ENCODE data around the gene BCKDHA.

BCKDHA gene

DNA sequence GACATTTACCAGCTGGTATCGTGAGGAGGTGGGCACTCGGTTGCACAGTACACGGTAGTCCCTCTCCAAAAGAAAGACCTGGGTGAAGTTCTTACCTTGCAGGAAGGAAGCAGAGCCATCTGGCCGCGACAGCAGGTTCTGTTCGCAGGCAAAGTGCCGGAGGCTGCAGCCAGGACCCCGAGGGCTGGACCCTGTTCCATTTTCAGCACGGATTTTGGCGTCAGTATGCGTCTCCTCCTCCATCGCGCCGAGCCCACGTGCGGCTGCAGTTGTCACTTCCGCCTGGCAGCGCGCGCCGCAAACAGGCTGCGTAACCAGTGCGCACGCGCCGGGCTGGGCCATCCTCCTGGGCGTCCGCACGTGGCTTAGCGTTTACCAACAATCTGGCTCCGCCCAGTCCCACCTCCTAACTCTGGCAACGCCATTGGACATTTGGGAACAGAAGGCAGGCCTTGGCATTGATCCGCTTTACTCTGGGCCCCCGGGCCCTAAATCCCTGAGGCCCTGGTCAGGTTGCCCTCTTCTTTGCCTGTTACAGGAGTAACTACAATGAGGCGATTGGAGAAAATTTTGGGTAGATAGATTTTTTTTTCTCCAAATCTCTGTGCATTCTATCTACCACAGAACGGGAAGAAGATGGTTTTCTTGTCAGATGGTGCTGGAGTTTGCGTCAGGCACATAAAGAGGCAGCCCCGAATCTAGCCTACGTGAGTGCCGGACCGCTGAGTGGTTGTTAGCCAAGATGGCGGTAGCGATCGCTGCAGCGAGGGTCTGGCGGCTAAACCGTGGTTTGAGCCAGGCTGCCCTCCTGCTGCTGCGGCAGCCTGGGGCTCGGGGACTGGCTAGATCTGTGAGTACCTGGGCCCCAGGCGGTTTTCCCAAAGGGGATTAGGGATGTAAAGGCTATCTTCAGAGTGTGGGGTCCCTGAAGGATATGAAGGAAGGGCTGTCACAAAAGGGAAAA, at the start of gene BCKDHA, which contains the start of gene EXOSC5:
Gene BCKDHA, plus strand, starts transcription at position 733 of the 964 bp plus-strand sequence. Its CDS starts 10 bp downstream, at position 743.
Gene EXOSC5, minus strand, starts transcription at position 274 of the 964 bp plus-strand sequence. Its CDS starts 31 bp downstream, at position 243.
- TF ChIP-seq, protein P1, sequence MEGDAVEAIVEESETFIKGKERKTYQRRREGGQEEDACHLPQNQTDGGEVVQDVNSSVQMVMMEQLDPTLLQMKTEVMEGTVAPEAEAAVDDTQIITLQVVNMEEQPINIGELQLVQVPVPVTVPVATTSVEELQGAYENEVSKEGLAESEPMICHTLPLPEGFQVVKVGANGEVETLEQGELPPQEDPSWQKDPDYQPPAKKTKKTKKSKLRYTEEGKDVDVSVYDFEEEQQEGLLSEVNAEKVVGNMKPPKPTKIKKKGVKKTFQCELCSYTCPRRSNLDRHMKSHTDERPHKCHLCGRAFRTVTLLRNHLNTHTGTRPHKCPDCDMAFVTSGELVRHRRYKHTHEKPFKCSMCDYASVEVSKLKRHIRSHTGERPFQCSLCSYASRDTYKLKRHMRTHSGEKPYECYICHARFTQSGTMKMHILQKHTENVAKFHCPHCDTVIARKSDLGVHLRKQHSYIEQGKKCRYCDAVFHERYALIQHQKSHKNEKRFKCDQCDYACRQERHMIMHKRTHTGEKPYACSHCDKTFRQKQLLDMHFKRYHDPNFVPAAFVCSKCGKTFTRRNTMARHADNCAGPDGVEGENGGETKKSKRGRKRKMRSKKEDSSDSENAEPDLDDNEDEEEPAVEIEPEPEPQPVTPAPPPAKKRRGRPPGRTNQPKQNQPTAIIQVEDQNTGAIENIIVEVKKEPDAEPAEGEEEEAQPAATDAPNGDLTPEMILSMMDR (IDR thresholded peaks at IDR 0.05; ENCODE audit: low read depth, low read length), result no peak
- DNase-seq (ENCODE audit: low read depth in 2 of 2), result peak; percentile 100
- peak within 1 kb of the TSS; percentile 88 to 92 for H3K4me3 ChIP-seq (replicated peaks in 1 of 2; ENCODE audit: low read depth in 2 of 2, low read length in 2 of 2)

DNA sequence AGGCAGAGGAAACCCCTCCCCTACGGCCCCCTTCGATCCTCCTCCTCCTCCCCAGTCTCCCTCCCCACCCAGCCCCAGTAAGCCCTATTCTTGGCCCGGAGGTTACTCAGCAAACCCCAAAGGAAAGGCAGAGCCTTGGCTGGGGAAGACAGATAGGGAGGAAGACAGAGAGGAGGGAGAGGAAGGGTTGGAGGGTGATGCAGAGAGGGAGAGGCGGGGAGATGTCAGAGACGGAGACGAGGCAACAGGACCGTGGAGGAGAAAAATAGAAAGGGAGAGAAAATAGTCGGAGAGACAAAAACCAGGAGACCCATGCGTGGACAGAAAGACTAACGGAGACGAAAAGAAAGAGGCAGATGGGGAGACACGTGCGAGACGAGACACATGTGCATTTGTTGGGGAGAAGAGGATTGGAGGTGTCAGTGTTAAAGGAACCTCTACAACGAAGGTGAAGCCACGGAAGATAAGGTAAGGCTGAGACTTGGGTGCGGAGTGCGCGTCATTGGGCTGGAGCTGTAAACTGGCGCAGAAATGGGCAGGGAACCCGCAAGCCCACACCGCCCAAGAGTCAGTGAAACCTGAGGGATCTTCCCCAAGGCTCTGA, 46.8 kb upstream of the BCKDHA start:
- peak; percentile 29 to 42 for DNase-seq (ENCODE audit: low read depth in 2 of 2)
- TF ChIP-seq, protein P1 (IDR thresholded peaks at IDR 0.05; ENCODE audit: low read depth, low read length), result no peak
- peak overlapping the region; percentile 86 to 93 for H3K4me3 ChIP-seq (replicated peaks in 1 of 2; ENCODE audit: low read depth in 2 of 2, low read length in 2 of 2)

DNA sequence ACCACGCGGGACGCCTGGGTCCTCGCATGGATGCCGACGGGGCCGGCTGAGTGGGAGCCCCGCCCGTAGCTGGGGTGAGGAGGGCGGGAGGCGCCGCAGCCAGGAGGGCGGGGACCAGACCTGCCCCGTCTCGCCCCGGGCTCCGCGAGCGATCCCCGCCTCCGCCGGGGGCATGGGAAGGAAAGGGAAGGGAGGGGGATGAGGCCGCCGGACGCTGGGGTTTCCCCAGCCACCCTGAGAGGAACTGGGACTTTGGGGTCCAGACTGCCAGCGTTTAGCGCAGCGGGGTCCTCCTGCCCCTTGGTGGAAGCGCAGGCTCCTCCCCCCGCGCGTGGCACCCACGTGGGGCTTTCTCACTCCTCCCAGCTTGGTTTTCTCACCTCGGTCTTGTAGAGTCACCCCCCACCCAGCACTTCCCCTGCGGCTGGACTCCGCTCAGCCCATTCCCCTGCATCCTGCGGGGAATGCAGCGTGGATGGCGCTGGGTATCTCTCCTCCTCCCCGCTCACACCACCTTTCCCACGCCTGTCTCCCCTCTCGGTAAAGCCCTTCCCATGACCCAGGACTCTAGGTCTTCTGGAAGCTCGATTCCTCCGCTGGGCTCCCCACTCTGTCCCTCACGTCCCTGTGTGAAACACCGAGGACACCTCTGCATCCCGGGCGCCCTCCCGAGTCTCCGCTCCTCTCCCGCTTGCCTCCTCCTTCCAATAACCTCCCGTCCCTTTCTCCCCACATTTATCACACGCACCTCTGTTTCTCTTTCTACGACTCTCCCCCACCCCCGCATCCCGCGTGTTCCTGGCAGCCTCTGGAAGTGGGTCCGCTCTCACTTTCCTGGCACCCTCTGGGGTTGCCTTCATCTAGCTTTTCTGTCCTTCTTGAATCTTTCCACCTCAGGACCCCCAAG, 46.0 kb upstream of the BCKDHA start:
- DNase-seq (ENCODE audit: low read depth in 2 of 2), result peak; percentile 54 to 63
- TF ChIP-seq, protein P1 (IDR thresholded peaks at IDR 0.05; ENCODE audit: low read depth, low read length), result no peak
- H3K4me3 ChIP-seq (replicated peaks in 1 of 2; ENCODE audit: low read depth in 2 of 2, low read length in 2 of 2), result peak overlapping the region; percentile 86 to 93

DNA sequence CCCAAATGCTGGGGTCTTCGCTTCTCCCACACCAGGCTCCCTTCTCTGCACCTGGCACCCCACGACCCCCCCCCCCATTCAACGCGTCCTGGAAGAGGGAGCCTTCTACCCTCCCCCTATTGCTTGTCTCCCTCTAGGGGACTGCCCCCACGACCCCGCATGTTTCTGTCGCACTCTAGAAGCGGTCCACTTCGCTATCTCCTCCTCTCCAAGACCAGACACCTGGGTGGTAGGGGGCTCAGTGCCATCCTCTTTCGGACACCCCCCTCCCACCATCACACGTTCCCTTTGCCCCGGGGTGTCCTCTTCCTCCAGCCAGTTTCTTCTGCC, 45.4 kb upstream of the BCKDHA start:
- TF ChIP-seq, protein P1 (IDR thresholded peaks at IDR 0.05; ENCODE audit: low read depth, low read length), result no peak
- peak overlapping the region; percentile 86 to 93 for H3K4me3 ChIP-seq (replicated peaks in 1 of 2; ENCODE audit: low read depth in 2 of 2, low read length in 2 of 2)
- no peak for DNase-seq (ENCODE audit: low read depth in 2 of 2)

DNA sequence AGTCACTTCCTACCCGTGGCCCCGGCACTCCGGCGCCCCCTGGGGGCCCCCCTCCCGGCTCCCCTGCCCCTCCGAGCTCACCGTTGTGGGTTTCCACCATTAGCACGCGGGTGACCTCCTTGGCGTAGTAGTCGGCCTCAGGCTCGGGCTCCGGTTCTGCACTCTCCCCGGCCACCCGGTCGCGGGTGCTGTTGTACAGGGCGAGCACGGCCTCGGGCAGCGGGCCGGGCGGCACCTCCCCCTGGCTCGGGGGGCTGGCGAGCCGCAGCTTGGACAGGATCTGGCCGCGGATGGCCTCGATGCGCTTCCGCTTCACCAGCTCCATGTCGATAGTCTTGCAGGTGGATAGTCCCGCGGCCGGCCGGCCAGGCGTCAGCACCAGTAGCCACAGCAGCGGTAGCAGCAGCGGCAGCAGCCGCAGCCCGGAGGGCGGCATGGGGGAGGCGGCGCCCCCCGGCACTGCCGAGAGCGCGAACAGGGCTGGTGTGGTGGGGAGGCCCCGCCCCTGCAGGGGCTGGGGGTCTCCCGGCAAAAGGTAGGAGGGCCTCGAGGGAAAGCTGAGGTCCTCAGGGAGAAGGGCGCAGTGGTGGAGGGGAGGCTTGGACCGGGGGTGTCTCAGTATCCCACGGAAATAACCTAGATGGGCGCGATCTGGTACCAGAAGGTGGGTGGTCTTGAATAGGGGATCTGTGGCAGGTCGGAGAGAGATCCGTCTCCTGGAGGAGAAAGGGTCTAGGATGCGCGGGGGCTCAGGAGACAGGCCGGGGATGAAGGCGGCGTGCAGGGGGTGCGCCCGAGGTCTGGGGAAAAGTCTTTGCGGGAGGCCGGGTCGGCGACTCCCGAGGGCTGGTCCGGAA, 44.8 kb upstream of the BCKDHA start:
- TF ChIP-seq, protein P1 (IDR thresholded peaks at IDR 0.05; ENCODE audit: low read depth, low read length), result peak; percentile 45
- peak; percentile 56 to 57 for DNase-seq (ENCODE audit: low read depth in 2 of 2)
- H3K4me3 ChIP-seq (replicated peaks in 1 of 2; ENCODE audit: low read depth in 2 of 2, low read length in 2 of 2), result peak overlapping the region; percentile 86 to 93
